ENCODE measurements around the gene PARD6A.
"Not testable (repeated sequence)": the region's sequence is repeated elsewhere in the genome, so short reads cannot be mapped to it uniquely, and the experiment has no call there.

PARD6A gene

DNA sequence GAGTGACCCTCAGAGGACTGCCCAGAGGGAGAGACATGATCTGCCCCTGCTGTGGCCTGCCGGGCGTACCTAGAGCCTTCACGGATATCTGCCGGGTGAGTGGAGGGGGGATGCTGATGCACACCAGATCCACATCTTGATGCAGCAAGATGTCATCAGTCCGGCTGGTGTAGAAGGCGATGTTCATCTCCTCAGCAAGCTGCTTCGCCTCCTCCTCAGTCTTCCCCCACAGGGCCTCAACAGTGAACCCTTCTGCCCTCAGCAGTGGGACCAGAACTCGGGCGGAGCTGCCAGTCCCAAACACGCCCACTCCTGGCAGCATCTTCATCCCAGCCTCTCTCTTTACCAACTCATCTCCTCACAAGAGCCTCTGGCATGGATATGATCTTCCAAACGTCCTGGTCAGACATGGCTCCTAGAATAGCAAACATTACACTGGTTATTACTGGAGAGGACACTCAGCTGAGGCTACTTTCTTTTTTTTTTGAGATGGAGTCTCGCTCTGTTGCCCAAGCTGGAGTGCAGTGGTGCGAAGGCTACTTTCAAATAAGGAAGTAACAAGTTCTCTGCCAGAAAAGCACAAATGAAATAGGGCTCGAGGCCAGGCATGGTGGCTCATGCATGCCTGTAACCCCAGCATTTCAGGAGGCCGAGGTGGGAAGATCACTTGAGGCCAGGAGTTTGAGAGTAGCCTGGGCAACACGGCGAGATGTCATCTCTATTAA, 24.8 kb downstream of the PARD6A start:
- no peak for DNase-seq (ENCODE audit: low read depth, low spot score)

DNA sequence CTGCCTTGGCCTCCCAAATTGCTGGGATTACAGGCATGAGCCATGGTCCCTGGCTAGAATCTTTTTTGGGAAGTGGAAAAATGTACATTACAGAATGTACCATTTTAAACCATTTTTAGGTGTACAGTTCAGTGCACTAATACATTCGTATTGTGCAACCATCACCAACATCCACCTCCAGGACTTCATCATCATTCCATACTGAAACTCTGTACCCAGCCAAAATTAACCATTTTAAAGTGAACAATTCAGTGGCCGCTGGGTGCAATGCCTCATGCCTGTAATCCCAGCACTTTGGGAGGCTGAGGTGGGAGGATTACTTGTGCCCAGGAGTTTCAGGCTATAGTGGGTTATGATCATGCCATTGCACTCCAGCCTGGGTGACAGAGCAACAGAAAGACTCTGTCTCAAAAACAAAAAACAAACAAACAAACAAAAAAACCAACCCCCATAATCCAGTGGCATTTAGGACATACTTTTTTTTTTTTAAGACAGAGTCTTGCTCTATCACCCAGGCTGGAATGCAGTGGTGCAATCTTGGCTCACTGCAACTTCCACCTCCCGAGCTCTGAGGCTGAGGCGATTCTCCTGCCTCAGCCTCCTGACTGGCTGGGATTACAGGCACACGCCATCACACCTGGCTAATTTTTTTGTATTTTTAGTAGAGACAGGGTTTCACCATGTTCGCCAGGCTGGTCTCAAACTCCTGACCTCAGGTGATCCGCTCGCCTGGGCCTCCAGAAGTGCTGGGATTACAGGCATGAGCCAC, 32.9 kb downstream of the PARD6A start:
- not testable (repeated sequence) for DNase-seq (ENCODE audit: low read depth, low spot score)

DNA sequence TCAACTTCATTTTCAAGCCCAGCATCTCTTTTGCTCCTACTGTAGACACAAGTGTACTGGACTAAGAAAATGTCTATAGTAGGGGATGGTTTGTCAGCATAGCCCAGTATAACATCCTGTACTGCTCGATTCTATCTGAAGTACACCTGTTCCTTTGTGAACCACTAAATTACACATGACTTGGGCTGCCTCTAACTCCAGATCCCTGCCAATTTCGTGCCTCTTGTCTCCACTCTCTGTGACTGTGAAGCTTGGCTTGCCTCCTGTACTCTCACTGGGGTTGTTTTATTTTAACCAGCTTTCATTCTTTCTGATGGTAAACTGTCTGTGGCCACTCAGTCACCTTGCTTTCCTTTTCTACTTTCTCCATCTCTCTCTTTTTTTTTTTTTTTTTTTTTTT, 33.9 kb downstream of the PARD6A start:
- no peak for DNase-seq (ENCODE audit: low read depth, low spot score)

- no peak for DNase-seq (ENCODE audit: low read depth, low spot score)
Measured at GRCh38 chr16:67697422-67698185, 36.8 kb downstream of the PARD6A start.

DNA sequence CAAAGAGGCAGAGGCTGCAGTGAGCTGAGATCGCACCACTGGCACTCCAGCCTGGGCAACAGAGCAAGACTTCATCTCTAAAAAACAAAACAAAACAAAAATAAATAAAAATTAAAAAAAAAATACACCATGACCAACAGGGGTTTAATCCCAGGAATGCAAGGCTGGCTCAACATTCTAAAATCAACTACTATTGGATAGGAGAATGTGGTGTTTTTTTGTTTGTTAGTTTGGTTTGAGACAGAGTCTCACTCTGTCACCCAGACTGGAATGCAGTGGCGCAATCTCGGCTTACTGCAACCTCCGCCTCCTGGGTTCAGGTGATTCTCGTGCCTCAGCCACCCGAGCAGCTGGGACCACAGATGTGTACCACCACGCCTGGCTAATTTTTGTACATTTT, 38.5 kb downstream of the PARD6A start:
- DNase-seq (ENCODE audit: low read depth, low spot score), result no peak

DNA sequence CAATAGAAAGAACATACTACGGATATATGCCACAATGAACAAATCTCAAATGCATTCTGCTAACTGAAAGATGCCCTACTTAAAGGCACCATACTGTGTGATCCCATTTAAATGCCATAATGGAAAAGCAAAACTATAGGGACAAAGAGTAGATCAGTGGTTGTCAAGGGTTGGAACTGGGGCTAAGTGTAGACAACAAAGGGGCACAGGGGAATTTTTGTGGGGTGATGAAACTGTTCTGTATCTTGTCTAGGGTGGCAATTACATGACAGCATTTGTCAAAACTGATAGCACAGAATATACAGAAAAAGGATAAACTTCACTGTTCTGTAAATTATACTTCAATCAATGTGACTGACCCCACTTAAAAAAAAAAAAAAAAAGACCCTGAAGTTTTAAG, 40.7 kb downstream of the PARD6A start:
- DNase-seq (ENCODE audit: low read depth, low spot score), result no peak

- no peak for DNase-seq (ENCODE audit: low read depth, low spot score)
Measured at GRCh38 chr16:67702130-67702529, 41.4 kb downstream of the PARD6A start.

DNA sequence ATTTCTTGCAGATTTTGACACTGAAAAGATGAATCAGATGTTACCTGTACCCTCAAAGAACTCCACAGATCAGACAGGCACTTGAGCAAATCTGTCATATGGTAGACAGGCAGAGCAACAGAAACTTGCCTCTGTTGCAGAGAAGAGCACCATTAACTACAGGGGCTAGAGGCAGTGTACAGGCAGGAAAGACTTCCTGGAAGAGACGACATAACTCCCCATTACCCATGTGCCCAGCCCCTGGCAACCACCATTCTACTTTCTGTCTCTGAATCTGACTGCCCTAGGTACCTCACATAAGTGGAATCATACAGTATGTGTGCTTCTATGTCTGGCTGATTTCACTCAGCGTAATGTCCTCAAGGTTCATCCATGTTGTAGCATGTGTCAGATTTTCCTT, 42.9 kb downstream of the PARD6A start:
- no peak for DNase-seq (ENCODE audit: low read depth, low spot score)

GRCh38 chr16:67704110-67704509, 43.4 kb downstream of the PARD6A start:
- no peak for DNase-seq (ENCODE audit: low read depth, low spot score)

DNA sequence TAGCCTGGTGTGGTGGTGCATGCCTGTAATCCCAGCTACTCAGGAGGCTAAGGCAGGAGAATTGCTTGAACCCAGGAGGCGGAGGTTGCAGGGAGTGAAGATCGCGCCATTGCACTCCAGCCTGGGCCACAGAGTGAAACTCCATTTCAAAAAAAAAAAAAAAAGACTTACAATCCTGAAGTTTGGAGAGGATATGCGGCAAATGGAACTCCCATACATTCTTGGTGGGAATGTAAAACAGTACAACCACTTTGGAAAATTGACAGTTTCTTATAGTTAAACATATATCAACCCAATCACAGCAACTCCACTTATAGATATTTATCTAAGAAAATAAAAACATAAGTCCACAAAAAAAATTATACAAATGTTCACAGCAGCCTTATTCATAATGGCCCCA, 46.5 kb downstream of the PARD6A start:
- no peak for DNase-seq (ENCODE audit: low read depth, low spot score)

GRCh38 chr16:67707790-67708189, 47.0 kb downstream of the PARD6A start:
- DNase-seq (ENCODE audit: low read depth, low spot score), result no peak

- DNase-seq (ENCODE audit: low read depth, low spot score), result no peak
Measured at GRCh38 chr16:67708368-67708771, 47.6 kb downstream of the PARD6A start.

- no peak for DNase-seq (ENCODE audit: low read depth, low spot score)
Measured at GRCh38 chr16:67709050-67709449, 48.3 kb downstream of the PARD6A start.

- DNase-seq (ENCODE audit: low read depth, low spot score), result no peak
Measured at GRCh38 chr16:67710607-67711006, 49.8 kb downstream of the PARD6A start.
